Measurements from ENCODE around the gene MAEA.

DNA sequence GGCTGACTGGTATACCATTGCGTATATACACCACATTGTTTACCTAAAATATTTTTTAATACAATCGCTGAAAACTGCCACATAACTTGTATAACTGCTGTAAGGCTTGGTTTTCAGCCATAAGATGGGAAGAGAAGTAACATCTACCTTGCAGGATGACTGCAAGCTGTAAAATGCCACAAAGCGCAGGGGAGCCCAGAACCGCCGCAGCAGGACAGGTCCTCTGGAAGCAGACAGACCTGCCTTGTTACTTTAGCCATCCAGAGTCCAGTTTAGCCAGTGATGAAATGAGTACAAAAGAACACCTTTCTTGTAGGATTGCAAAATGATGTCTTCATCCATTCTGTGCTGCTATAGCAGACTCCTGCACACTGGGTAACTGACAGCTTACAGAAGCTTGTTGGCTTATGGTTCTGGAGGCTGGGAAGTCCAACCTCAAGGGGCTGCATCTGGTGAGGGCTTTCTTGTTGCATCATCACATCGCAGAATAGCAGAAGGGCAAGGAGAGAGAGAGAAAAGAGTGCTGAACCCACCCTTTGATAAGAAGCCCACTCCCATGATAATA, 36.7 kb upstream of the MAEA start:
- TF ChIP-seq CTCF (IDR thresholded peaks at IDR 0.05): no peak
- no peak for TF ChIP-seq POLR2AphosphoS5 (IDR thresholded peaks at IDR 0.05)
- no peak for TF ChIP-seq POLR2A (IDR thresholded peaks at IDR 0.05)
